Myometrial cell (primary cell): ENCODE measurements around the gene SPDYE1. TPM values are rescaled to one million over a fixed set of nuclear protein-coding genes. Genes with fewer than 3 reads are reported as not detected.

ENCODE experiments used
- total RNA-seq: library from RNA; depleted of rRNA; stranded (reverse); fragments of >200 nt; gene quantifications from 2 replicates; pipeline ENCODE4 v1.2.3, GENCODE V29; 2015

SPDYE1 gene, protein sequence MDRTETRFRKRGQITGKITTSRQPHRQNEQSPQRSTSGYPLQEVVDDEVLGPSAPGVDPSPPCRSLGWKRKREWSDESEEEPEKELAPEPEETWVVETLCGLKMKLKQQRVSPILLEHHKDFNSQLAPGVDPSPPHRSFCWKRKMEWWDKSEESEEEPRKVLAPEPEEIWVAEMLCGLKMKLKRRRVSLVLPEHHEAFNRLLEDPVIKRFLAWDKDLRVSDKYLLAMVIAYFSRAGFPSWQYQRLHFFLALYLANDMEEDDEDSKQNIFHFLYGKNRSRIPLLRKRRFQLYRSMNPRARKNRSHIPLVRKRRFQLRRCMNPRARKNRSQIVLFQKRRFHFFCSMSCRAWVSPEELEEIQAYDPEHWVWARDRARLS
- total RNA-seq = not detected in 2 replicates

DNA sequence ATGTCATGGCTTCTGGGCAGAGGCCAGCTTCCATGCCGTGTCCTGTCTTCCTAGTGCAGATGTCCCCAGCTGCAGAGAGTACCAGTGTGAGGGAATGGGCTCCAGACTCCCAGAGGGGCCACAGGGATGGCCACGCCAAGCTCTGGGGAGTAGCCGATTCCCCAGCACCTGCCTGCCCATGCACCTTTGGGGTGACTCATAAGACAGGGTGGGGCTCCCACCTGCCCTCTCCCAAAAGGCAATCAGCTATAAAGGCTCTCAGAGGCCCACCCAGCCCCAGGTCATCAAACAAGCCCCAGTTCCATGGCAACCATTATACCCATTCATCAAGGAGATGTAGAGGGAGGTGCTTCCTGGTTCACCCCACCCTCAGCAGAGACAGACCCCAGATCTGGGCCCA is at the start of gene SPDYE1:
Gene SPDYE1 (plus strand): TSS at position 366 of the 400 bp plus-strand sequence. CDS start 2,053 bp downstream, outside the sequence.

DNA sequence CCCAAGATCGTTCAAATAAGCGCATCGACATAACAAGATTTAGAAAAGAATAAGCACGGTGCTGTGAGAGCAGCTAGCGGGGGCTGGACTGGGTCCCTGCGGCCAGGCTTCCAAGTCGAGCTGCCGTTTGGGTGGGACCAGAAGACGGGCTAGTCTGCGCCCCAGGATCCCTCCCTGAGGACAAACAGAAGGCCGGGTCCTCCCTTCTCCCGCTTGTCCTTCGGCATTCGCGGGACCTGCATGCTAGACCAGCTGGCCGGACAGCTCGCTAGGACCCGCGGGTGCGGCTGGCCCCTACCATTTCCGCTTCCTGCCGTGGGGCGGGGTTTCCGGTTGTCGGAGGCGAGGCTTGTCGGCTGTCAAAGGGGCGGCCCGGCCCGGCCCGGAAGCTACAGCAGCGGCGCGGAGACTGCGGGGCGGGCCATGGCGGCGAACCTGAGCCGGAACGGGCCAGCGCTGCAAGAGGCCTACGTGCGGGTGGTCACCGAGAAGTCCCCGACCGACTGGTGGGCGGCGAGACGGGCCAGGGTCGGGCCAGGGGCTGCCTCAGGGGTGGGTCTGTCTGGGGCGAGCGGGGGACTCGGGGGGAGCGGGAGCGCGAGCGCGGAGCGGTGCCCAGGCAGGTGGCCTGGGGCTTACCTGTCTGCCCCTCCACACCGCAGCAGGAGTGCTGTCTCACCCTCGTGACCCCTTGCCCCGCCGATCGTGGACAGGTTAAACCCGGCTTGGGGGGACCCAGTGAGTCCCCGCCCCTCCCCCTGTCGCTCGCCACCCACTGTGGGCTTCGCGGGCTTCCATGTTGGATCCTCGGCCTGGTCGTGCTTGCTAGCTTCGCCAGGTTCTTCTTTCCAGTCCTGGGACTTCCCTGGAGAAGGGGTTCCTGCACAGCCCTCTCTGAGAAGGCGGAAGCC is 46.9 kb downstream of the SPDYE1 start, which contains the start of gene DBNL:
Gene DBNL (plus strand): TSS at position 388 of the 911 bp plus-strand sequence. CDS start 36 bp downstream, at position 424.

Other genes starting within 250 kb of the SPDYE1 start
- 93.4 and 113 TPM in 2 replicates for gene BLVRA, start 239.2 kb upstream of the SPDYE1 start, total RNA-seq
- gene MRPS24, start 128.4 kb upstream of the SPDYE1 start, total RNA-seq = 155 and 184 TPM in 2 replicates
- gene URGCP, start 91.3 kb upstream of the SPDYE1 start, total RNA-seq = 19.3 and 22.7 TPM in 2 replicates
- gene UBE2D4, start 71.5 kb upstream of the SPDYE1 start, total RNA-seq = 6.1 and 10.1 TPM in 2 replicates
- gene DBNL, start 46.8 kb downstream of the SPDYE1 start, total RNA-seq = 171 TPM in 2 replicates
- not detected in 2 replicates for gene PGAM2, start 67.7 kb downstream of the SPDYE1 start, total RNA-seq
- 14.2 and 24.2 TPM in 2 replicates for gene POLM, start 84.6 kb downstream of the SPDYE1 start, total RNA-seq
- gene AEBP1, start 106.4 kb downstream of the SPDYE1 start, total RNA-seq = 90.4 and 91.4 TPM in 2 replicates
- 118 and 130 TPM in 2 replicates for gene POLD2, start 125.7 kb downstream of the SPDYE1 start, total RNA-seq
- gene MYL7, start 143.4 kb downstream of the SPDYE1 start, total RNA-seq = not detected in 2 replicates
- gene GCK, start 191.5 kb downstream of the SPDYE1 start, total RNA-seq = 1.2 and 2.7 TPM in 2 replicates
- gene YKT6, start 203.1 kb downstream of the SPDYE1 start, total RNA-seq = 129 and 150 TPM in 2 replicates